Gastrocnemius medialis (tissue), 4 donors: ENCODE measurements around the gene PRKAG2. TPM values are rescaled to one million over a fixed set of nuclear protein-coding genes. Genes with fewer than 3 reads are reported as not detected.
"Not testable (repeated sequence)": the region's sequence is repeated elsewhere in the genome, so short reads cannot be mapped to it uniquely, and the experiment has no call there.

Experiments
- ATAC-seq, 2 donors: fragments of 150-250 bp; one replicate each; pipeline ENCODE4 v1.9.1; 2016
- DNase-seq, 2 donors: peaks; one replicate each; pipeline ENCODE4 v3.0.0-alpha.2; 2019
- H3K27ac ChIP-seq, 4 donors: fragments of 200-600 bp; sonication (generic); 1 replicate in 1 of 4; 2 replicates in 3 of 4; pipeline ENCODE4 v1.5.1; 2016 to 2018; ENCODE audit warnings: mild to moderate bottlenecking in 2 of 4, moderate library complexity in 1 of 4
- H3K27me3 ChIP-seq, 3 donors: fragments of 200-600 bp; sonication (generic) in 2 of 3; 1 replicate in 1 of 3; 2 replicates in 2 of 3; pipeline versions ENCODE4 v1.5.1 to v1.6.0; 2016 to 2019; ENCODE audit warnings: mild to moderate bottlenecking in 1 of 3, moderate library complexity in 1 of 3
- H3K36me3 ChIP-seq, 2 donors: fragments of 200-600 bp; sonication (generic) in 1 of 2; one replicate each; pipeline ENCODE4 v1.5.1; 2017 to 2018
- H3K4me1 ChIP-seq, 2 donors: fragments of 200-600 bp; sonication (generic) in 1 of 2; one replicate each; pipeline ENCODE4 v1.5.1; 2016 to 2017; ENCODE audit warnings: mild to moderate bottlenecking in 2 of 2
- H3K4me3 ChIP-seq, 4 donors: fragments of 200-600 bp; sonication (generic) in 3 of 4; 1 replicate in 1 of 4; 2 replicates in 3 of 4; pipeline ENCODE4 v1.5.1; 2016 to 2019; ENCODE audit warnings: mild to moderate bottlenecking in 2 of 4
- H3K9me3 ChIP-seq, 3 donors: fragments of 200-600 bp; sonication (generic) in 2 of 3; 1 replicate in 1 of 3; 2 replicates in 2 of 3; pipeline ENCODE4 v1.5.1; 2016 to 2019
- CTCF ChIP-seq, 5 experiments: fragments of 450-650 bp in 3 of 5; fragments of 200-600 bp in 2 of 5; sonication (generic) in 2 of 5; IDR thresholded peaks in 4 of 5; conservative IDR thresholded peaks in 1 of 5; 1 replicate in 4 of 5; 2 replicates in 1 of 5; pipeline ENCODE4 v1.5.1; 2016 to 2019; ENCODE audit warnings: antibody characterized with exemption in 5 of 5, mild to moderate bottlenecking in 3 of 5, moderate library complexity in 3 of 5
- POLR2A ChIP-seq, 2 donors: fragments of 450-650 bp; IDR thresholded peaks; one replicate each; pipeline ENCODE4 v1.6.1; 2017; ENCODE audit warnings: antibody characterized with exemption in 2 of 2, mild to moderate bottlenecking in 2 of 2, moderate library complexity in 2 of 2
- in situ Hi-C, 4 donors: fragments of 200-750 bp; cut with MboI; loops; one replicate each; pipeline versions ENCODE4 v1.15.0 to v1.8.0; 2017; ENCODE audit warnings: low sequenced_read_pairs in 4 of 4
- intact Hi-C: fragments of 100-400 bp; cut with DNase I; formaldehyde crosslinking; loops from one replicate; pipeline ENCODE4 v1.15.1; 2023; ENCODE audit warnings: low total_unique reads
- total RNA-seq, 4 donors: library from RNA; depleted of rRNA; stranded (reverse); fragments of >200 nt; gene quantifications; one replicate each; pipeline versions ENCODE4 v1.1.0 to v1.2.3, GENCODE V29; 2016

Gene PRKAG2
- total RNA-seq, 4 donors from 2014 or later = 5.3 to 32.6 (median 13.9) TPM

- no peak overlapping the region for H3K4me3 ChIP-seq
- in situ Hi-C loops = no loop called here
- no peak overlapping the region for H3K27ac ChIP-seq
- H3K27me3 ChIP-seq = no peaks in the 10 kb centered on the region
- H3K36me3 ChIP-seq = no peaks in the 10 kb centered on the region
- DNase-seq (no peak), ATAC-seq (no peak)
- peaks cover 17 to 25% of the 10 kb centered on the region in 2 donors for H3K4me1 ChIP-seq
- intact Hi-C loops = no loop called here
- no peaks in the 10 kb centered on the region for H3K9me3 ChIP-seq
- TF ChIP-seq CTCF (IDR thresholded peaks at IDR 0.05 in 4 of 5, conservative IDR thresholded peaks at IDR 0.05 in 1 of 5) (no peak), POLR2A (IDR thresholded peaks at IDR 0.05) (no peak)
Observed at GRCh38 chr7:151540146-151540545, 336.8 kb downstream of the PRKAG2 start.

DNA sequence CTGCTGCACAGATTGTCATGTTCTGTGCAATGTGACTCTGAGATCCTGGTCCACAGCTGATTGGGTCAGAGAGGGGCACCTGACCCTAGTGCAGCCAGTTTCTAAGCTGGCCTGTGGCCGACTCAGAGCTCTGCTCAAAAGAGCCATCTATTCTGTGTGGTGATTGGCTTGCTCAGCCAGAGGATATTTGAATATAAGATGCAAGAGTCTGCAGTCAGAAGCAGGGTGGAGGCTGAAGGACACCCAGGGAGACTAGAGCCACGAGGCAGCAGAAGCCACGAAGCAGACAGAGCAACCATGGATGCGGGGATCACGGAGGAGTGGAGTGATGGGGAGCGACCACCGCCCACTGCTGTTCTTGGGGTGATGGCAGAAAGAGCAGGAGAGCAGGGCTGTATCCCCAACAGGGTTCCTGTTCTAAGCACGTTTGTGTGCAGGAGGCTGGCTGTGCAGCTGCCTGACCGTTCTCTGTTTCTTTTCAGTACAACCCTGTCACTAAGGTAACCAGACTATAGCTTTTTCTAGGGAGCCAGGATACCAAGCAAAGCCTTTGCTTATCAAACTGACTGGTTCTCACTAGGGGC is 337.7 kb downstream of the PRKAG2 start:
- H3K27me3 ChIP-seq = no peaks in the 10 kb centered on the region
- H3K36me3 ChIP-seq = no peaks in the 10 kb centered on the region
- DNase-seq (no peak), ATAC-seq (peak in 1 of 2 donors; percentile 45)
- H3K4me1 ChIP-seq = peaks cover 17 to 25% of the 10 kb centered on the region in 2 donors
- no peak for TF ChIP-seq CTCF (IDR thresholded peaks at IDR 0.05 in 4 of 5, conservative IDR thresholded peaks at IDR 0.05 in 1 of 5)
- no peak for TF ChIP-seq POLR2A (IDR thresholded peaks at IDR 0.05)
- no peak overlapping the region for H3K27ac ChIP-seq
- no peaks in the 10 kb centered on the region for H3K9me3 ChIP-seq
- in situ Hi-C loops = no loop called here
- H3K4me3 ChIP-seq = no peak overlapping the region
- intact Hi-C loops = no loop called here

GRCh38 chr7:151537818-151538561 is 338.9 kb downstream of the PRKAG2 start:
- Histone ChIP-seq H3K4me1 (peaks cover 17 to 25% of the 10 kb centered on the region in 2 donors), H3K4me3 (no peak overlapping the region), H3K9me3 (no peaks in the 10 kb centered on the region), H3K27ac (peak overlapping the region in 1 of 4 donors; percentile 18), H3K27me3 (no peaks in the 10 kb centered on the region), H3K36me3 (no peaks in the 10 kb centered on the region)
- TF ChIP-seq POLR2A (IDR thresholded peaks at IDR 0.05) (no peak), CTCF (IDR thresholded peaks at IDR 0.05 in 4 of 5, conservative IDR thresholded peaks at IDR 0.05 in 1 of 5) (no peak)
- DNase-seq (no peak), ATAC-seq (peak; percentile 69 to 74)
- in situ Hi-C loops (no loop called here), intact Hi-C loops (no loop called here)

GRCh38 chr7:151536178-151536577 is 340.7 kb downstream of the PRKAG2 start:
- intact Hi-C loops, DNase-seq, ATAC-seq: not testable (repeated sequence)

DNA sequence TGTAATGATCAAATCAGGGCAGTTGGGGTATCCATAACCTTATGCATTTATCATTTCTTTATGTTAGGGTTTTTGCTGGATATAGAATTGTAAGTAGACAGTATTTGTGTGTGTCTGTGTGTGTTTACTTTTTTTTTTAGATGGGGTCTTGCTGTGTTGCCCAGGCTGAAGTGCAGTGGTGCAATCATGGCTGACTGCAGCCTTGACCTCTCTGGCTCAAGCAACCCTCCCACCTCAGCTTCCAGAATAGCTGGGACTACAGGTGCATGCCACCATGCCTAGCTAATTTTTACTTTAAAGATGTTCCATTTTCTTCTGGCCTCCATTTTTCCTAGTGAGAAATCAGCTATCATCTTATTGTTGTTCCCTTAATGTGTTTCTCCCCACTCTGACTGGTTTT is 347.1 kb downstream of the PRKAG2 start:
- Histone ChIP-seq H3K36me3 (no peaks in the 10 kb centered on the region), H3K4me1 (no peaks in the 10 kb centered on the region), H3K9me3 (no peaks in the 10 kb centered on the region), H3K27ac (no peak overlapping the region), H3K4me3 (no peak overlapping the region), H3K27me3 (no peaks in the 10 kb centered on the region)
- ATAC-seq = no peak
- intact Hi-C loops (no loop called here), in situ Hi-C loops (no loop called here)
- no peak for TF ChIP-seq POLR2A (IDR thresholded peaks at IDR 0.05)
- no peak for TF ChIP-seq CTCF (IDR thresholded peaks at IDR 0.05 in 4 of 5, conservative IDR thresholded peaks at IDR 0.05 in 1 of 5)
- DNase-seq = no peak

More at GRCh38 chr7:151536178-151536577, 340.7 kb downstream of the PRKAG2 start:
- H3K27ac ChIP-seq, in situ Hi-C loops, H3K9me3 ChIP-seq, H3K4me3 ChIP-seq, H3K27me3 ChIP-seq, H3K36me3 ChIP-seq: not testable (repeated sequence)
- peaks cover 10 to 15% of the 10 kb centered on the region in 2 donors for H3K4me1 ChIP-seq
